ENCODE measurements around the gene SF1. TPM values are rescaled to one million over a fixed set of nuclear protein-coding genes. Genes with fewer than 3 reads are reported as not detected.

The SF1 gene
- total and polyA plus RNA-seq, 2 donors (not counting 3 experiments of a cell fraction or from before 2014, with no cell fraction given) = 95.0 to 342 TPM

DNA sequence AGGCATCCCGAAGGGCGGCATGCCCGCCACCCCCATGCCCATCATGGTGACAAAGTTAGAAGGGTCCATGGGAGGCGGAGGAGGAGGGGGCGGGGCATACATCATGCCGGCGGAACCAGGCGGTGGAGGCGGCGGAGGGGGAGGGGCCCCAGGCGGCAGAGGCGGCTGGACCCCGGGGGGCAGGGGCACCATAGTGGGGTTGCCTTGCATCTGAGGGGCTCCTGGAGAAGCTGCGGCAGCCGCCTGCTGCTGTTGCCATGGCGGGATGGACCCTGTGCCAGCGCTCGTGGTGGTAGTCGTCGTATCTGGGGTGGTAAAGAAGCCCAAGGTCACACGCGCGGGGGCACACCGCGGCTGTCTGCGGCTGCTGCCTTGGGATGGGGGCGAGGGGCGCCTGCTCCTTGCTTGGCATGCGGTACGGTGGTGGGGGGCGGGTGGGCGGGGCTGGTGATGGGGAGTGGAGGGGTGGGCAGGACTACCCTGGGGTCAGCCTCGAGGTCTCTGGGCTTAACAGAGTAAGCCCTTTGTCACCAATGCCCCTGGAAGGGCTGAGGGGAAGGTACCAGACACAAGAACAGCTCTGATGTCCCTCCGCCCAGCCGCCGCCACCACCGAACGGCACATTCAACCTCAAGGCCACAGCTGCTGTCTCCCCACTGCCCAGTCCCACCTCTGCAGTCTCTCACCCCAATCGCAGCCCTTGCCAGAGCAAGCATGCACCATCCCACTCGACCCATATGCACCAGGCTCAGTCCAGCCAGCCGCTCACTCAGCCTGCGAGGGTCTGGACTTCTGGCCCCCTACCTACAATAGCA, 12.3 kb downstream of the SF1 start:
- FAIRE-seq = no peak
- Histone ChIP-seq H4K20me1 (replicated peaks; ENCODE audit: control insufficient read depth, extremely low read depth, insufficient read depth, low read length) (peaks cover 3% of the 10 kb centered on the region), H3K4me1 (ENCODE audit: control insufficient read depth, extremely low read depth, insufficient read depth, low read length) (peaks cover 20% of the 10 kb centered on the region), H2AFZ (ENCODE audit: low read depth, low read length) (no peak overlapping the region), H3K4me3 (replicated peaks in 1 of 3; ENCODE audit: insufficient read depth in 1 of 3, low read depth in 1 of 3, low read length in 3 of 3) (no peak overlapping the region), H3K9me3 (replicated peaks; ENCODE audit: control insufficient read depth, insufficient read depth, low read length) (no peaks in the 10 kb centered on the region), H3K27me3 (ENCODE audit: control insufficient read depth in 2 of 2, insufficient read depth in 2 of 2, low read length in 2 of 2) (no peaks in the 10 kb centered on the region), H3K79me2 (ENCODE audit: control insufficient read depth, insufficient read depth, low read length) (peaks cover 44% of the 10 kb centered on the region), H3K9me1 (replicated peaks; ENCODE audit: control insufficient read depth, extremely low read depth, insufficient read depth, low read length) (no peaks in the 10 kb centered on the region), H3K9ac (replicated peaks; ENCODE audit: extremely low read depth, insufficient read depth, low read length) (no peak overlapping the region), H3K4me2 (ENCODE audit: insufficient read depth, low read length) (no peak overlapping the region), H3K27ac (ENCODE audit: insufficient read depth, low read depth, low read length) (no peak overlapping the region), H3K36me3 (ENCODE audit: control insufficient read depth in 2 of 2, extremely low read depth in 1 of 2, insufficient read depth in 2 of 2, low read length in 2 of 2) (peaks cover 62 to 72% of the 10 kb centered on the region in 2 experiments)
- no TSS peak for BruUV-seq (replicated peaks)
- intact Hi-C loops (cut with micrococcal nuclease) (no loop called here), dilution Hi-C loops (cut with MboI; ENCODE audit: extremely low pct_ligation_motif_present, low sequenced_read_pairs) (no loop called here)
- no peak for TF ChIP-seq POLR2A (IDR thresholded peaks at IDR 0.05; ENCODE audit: low read depth, low read length)
- TF ChIP-seq JUN (IDR thresholded peaks at IDR 0.05; ENCODE audit: borderline replicate concordance, insufficient read depth, insufficient read length, low read depth) = no peak
- TF ChIP-seq EZH2 (IDR thresholded peaks at IDR 0.05; ENCODE audit: borderline replicate concordance, low read depth, low read length, severe bottlenecking) = no peak
- no peak for TF ChIP-seq CTCF (IDR thresholded peaks at IDR 0.05; ENCODE audit: extremely low read depth in 1 of 2, insufficient read depth in 1 of 2, low read depth in 1 of 2, low read length in 2 of 2)
- TF ChIP-seq, protein P1, sequence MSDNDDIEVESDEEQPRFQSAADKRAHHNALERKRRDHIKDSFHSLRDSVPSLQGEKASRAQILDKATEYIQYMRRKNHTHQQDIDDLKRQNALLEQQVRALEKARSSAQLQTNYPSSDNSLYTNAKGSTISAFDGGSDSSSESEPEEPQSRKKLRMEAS (IDR thresholded peaks at IDR 0.05; ENCODE audit: insufficient read depth, insufficient read length) = no peak
- no peak for TF ChIP-seq MYC (IDR thresholded peaks at IDR 0.05; ENCODE audit: low read depth, low read length)
- TF ChIP-seq GATA2 (IDR thresholded peaks at IDR 0.05; ENCODE audit: insufficient read depth, insufficient read length, low read depth, low read length) = no peak
- TF ChIP-seq POLR2AphosphoS5 (IDR thresholded peaks at IDR 0.05; ENCODE audit: insufficient read depth, low read depth, low read length) = no peak
- TF ChIP-seq FOS (IDR thresholded peaks at IDR 0.05; ENCODE audit: borderline replicate concordance, insufficient read depth, low read length) = no peak
- CTCF ChIA-PET = no interaction called here
- POLR2A ChIA-PET = no interaction called here
- DNase-seq (ENCODE audit: low read depth, low spot score) = no peak

Measured in endothelial cell of umbilical vein (primary cell).